ENCODE results near the gene RBMS2.
A peak's percentile ranks its signal among the peaks of the same experiment; 100 is the strongest.

RBMS2 gene

DNA sequence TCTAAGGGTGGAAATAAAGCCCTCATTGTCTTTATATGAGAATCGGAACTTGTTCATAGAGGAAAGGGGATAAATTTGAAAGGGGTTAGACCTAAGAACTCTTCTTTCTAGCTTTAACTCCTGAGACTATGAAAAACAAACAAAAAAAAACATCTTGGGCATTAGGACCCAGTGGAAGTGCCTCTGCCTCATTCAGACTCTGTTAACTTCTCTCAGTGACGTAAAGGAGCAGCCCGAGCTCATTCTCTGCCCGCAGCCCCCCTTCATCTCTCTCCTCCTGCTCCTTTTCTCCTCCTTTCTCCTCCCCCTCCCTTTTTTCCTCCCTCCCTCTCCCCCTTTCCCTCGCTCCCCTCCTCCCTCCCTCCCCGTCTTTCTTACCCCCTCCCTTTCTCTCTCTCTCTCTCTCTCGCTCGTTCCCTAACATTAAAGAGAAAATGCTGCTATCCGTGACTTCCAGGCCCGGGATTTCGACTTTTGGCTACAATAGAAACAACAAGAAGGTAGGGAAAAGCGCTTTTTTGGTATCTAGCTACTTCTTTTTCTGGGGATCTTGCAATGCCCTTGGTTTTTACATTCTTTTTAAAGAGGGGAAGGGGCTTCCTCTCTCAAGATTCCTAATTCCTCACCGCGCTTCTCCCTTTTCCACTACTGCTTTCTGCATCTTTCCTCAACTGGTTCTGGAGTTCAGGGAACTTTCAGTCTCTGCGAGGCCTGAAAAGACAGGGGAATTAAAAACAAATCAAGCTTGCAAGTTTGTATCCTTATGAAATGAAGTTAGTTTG lies at the start of gene RBMS2:
RBMS2 (plus strand) TSS at position 231 of the 782 bp plus-strand sequence; CDS start at position 435, 204 bp downstream.
- peak within 1 kb of the TSS; percentile 91 for H3K4me3 ChIP-seq (ENCODE audit: low read depth, low read length)

DNA sequence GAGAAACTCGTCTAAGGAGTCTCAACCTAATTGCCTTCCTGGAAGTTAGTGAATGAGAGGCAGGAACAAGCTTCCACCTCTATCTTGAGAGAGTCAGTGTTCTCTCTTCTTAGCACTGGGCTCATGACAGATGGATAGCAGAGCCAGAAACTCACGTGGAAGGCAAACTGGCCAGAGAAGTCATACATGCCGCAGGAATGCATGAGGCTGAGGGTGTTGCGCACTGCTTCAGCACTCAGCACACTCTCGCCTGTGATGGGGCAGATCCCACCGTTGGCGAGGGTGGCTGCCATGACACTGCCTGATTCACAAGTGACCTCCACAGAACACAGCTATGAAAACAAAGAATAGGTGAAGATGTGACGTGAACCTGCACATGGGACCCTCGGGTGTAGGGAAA lies 47.2 kb upstream of the RBMS2 start:
- no peak overlapping the region for H3K4me3 ChIP-seq (ENCODE audit: low read depth, low read length)
- H3K27ac ChIP-seq (ENCODE audit: low read depth, low read length) = no peak overlapping the region
- H3K27me3 ChIP-seq (ENCODE audit: insufficient read depth, low read length) = no peaks in the 10 kb centered on the region
- no peak overlapping the region for H2AFZ ChIP-seq (ENCODE audit: low read length, unreplicated experiment)
- peaks cover 7% of the 10 kb centered on the region for H3K4me1 ChIP-seq (ENCODE audit: control insufficient read depth, insufficient read depth, low read length, unreplicated experiment)
- 0 out of 2 replicates have a peak, but pooled peaks cover 3% of the 10 kb centered on the region for H3K36me3 ChIP-seq (ENCODE audit: insufficient read depth, low read length)
- H3K79me2 ChIP-seq (ENCODE audit: control insufficient read depth, insufficient read depth, low read length, unreplicated experiment) = peaks cover 16% of the 10 kb centered on the region

More for the DNA sequence above, at the start of gene RBMS2:
- no peaks in the 10 kb centered on the region for H3K27me3 ChIP-seq (ENCODE audit: insufficient read depth, low read length)
- peak within 1 kb of the TSS; percentile 89 for H3K27ac ChIP-seq (ENCODE audit: low read depth, low read length)
- peaks cover 41% of the 10 kb centered on the region for H3K4me1 ChIP-seq (ENCODE audit: control insufficient read depth, insufficient read depth, low read length, unreplicated experiment)
- H2AFZ ChIP-seq (ENCODE audit: low read length, unreplicated experiment) = peak within 1 kb of the TSS; percentile 77
- no peaks in the 10 kb centered on the region for H3K36me3 ChIP-seq (ENCODE audit: insufficient read depth, low read length)
- peaks cover 47% of the 10 kb centered on the region for H3K79me2 ChIP-seq (ENCODE audit: control insufficient read depth, insufficient read depth, low read length, unreplicated experiment)

DNA sequence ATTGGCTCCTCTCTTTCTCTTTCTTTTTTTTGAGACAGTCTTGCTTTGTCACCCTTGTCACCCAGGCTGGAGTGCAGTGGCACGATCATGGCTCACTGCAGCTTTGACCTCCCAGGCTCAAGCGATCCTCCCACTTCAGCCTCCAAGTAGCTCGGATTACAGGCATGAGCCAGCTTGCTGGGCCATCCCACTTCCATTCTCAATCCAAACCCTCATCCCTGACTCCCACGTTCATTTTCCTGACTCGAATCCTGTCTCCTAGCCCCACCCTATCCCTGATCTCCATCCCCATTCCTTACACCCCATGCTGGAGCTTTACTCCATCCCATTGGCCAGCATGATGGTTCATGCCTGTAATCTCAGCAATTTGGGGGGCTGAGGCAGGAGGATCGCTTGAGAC lies 45.5 kb upstream of the RBMS2 start:
- Histone ChIP-seq H3K36me3 (ENCODE audit: insufficient read depth, low read length) (0 out of 2 replicates have a peak, but pooled peaks cover 3% of the 10 kb centered on the region), H3K27me3 (ENCODE audit: insufficient read depth, low read length) (no peaks in the 10 kb centered on the region), H2AFZ (ENCODE audit: low read length, unreplicated experiment) (no peak overlapping the region), H3K4me1 (ENCODE audit: control insufficient read depth, insufficient read depth, low read length, unreplicated experiment) (no peaks in the 10 kb centered on the region), H3K79me2 (ENCODE audit: control insufficient read depth, insufficient read depth, low read length, unreplicated experiment) (peaks cover 3% of the 10 kb centered on the region), H3K4me3 (ENCODE audit: low read depth, low read length) (no peak overlapping the region), H3K27ac (ENCODE audit: low read depth, low read length) (no peak overlapping the region)

- H3K27me3 ChIP-seq (ENCODE audit: insufficient read depth, low read length) = no peaks in the 10 kb centered on the region
- no peaks in the 10 kb centered on the region for H3K79me2 ChIP-seq (ENCODE audit: control insufficient read depth, insufficient read depth, low read length, unreplicated experiment)
- H3K4me3 ChIP-seq (ENCODE audit: low read depth, low read length) = no peak overlapping the region
- no peaks in the 10 kb centered on the region for H3K4me1 ChIP-seq (ENCODE audit: control insufficient read depth, insufficient read depth, low read length, unreplicated experiment)
- 0 out of 2 replicates have a peak, but pooled peaks cover 2% of the 10 kb centered on the region for H3K36me3 ChIP-seq (ENCODE audit: insufficient read depth, low read length)
- no peak overlapping the region for H2AFZ ChIP-seq (ENCODE audit: low read length, unreplicated experiment)
- no peak overlapping the region for H3K27ac ChIP-seq (ENCODE audit: low read depth, low read length)
Observed at GRCh38 chr12:56476972-56477432, 44.6 kb upstream of the RBMS2 start.

- Histone ChIP-seq H3K4me1 (ENCODE audit: control insufficient read depth, insufficient read depth, low read length, unreplicated experiment) (no peaks in the 10 kb centered on the region), H2AFZ (ENCODE audit: low read length, unreplicated experiment) (no peak overlapping the region), H3K27me3 (ENCODE audit: insufficient read depth, low read length) (no peaks in the 10 kb centered on the region), H3K4me3 (ENCODE audit: low read depth, low read length) (no peak overlapping the region), H3K79me2 (ENCODE audit: control insufficient read depth, insufficient read depth, low read length, unreplicated experiment) (no peaks in the 10 kb centered on the region), H3K27ac (ENCODE audit: low read depth, low read length) (no peak overlapping the region), H3K36me3 (ENCODE audit: insufficient read depth, low read length) (no peaks in the 10 kb centered on the region)
Observed at GRCh38 chr12:56477521-56478225, 43.9 kb upstream of the RBMS2 start.

GRCh38 chr12:56479625-56480024 lies 42.0 kb upstream of the RBMS2 start:
- no peak overlapping the region for H3K27ac ChIP-seq (ENCODE audit: low read depth, low read length)
- no peaks in the 10 kb centered on the region for H3K27me3 ChIP-seq (ENCODE audit: insufficient read depth, low read length)
- no peak overlapping the region for H2AFZ ChIP-seq (ENCODE audit: low read length, unreplicated experiment)
- H3K4me3 ChIP-seq (ENCODE audit: low read depth, low read length) = no peak overlapping the region
- no peaks in the 10 kb centered on the region for H3K79me2 ChIP-seq (ENCODE audit: control insufficient read depth, insufficient read depth, low read length, unreplicated experiment)
- no peaks in the 10 kb centered on the region for H3K4me1 ChIP-seq (ENCODE audit: control insufficient read depth, insufficient read depth, low read length, unreplicated experiment)
- no peaks in the 10 kb centered on the region for H3K36me3 ChIP-seq (ENCODE audit: insufficient read depth, low read length)

- Histone ChIP-seq H3K4me1 (ENCODE audit: control insufficient read depth, insufficient read depth, low read length, unreplicated experiment) (no peaks in the 10 kb centered on the region), H3K27ac (ENCODE audit: low read depth, low read length) (no peak overlapping the region), H3K4me3 (ENCODE audit: low read depth, low read length) (no peak overlapping the region), H2AFZ (ENCODE audit: low read length, unreplicated experiment) (no peak overlapping the region), H3K27me3 (ENCODE audit: insufficient read depth, low read length) (no peaks in the 10 kb centered on the region; the same call in 1 of the 2 replicates), H3K36me3 (ENCODE audit: insufficient read depth, low read length) (no peaks in the 10 kb centered on the region), H3K79me2 (ENCODE audit: control insufficient read depth, insufficient read depth, low read length, unreplicated experiment) (no peaks in the 10 kb centered on the region)
Observed at GRCh38 chr12:56484566-56484965, 37.1 kb upstream of the RBMS2 start.

DNA sequence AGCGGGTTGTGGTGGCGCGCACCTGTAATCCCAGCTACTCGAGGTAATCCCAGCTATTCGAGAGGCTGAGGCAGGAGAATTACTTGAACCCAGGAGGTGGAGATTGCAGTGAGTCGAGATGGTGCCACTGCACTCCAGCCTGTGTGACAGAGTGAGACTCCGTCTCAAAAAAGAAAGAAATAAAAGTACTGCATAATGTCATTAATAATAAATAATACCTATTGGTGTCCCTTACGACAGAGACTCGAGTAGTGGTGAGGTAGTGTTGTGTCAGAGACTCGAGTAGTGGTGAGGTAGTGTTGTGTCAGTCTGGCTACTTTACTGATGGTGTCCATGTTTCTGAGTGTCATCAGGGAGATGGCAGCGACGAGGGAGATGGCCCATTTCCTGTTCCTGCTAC lies 34.9 kb upstream of the RBMS2 start:
- H3K4me1 ChIP-seq (ENCODE audit: control insufficient read depth, insufficient read depth, low read length, unreplicated experiment) = no peaks in the 10 kb centered on the region
- H3K27me3 ChIP-seq (ENCODE audit: insufficient read depth, low read length) = peaks cover 11% of the 10 kb centered on the region
- H3K36me3 ChIP-seq (ENCODE audit: insufficient read depth, low read length) = no peaks in the 10 kb centered on the region
- no peaks in the 10 kb centered on the region for H3K79me2 ChIP-seq (ENCODE audit: control insufficient read depth, insufficient read depth, low read length, unreplicated experiment)
- no peak overlapping the region for H3K27ac ChIP-seq (ENCODE audit: low read depth, low read length)
- H2AFZ ChIP-seq (ENCODE audit: low read length, unreplicated experiment) = no peak overlapping the region
- no peak overlapping the region for H3K4me3 ChIP-seq (ENCODE audit: low read depth, low read length)

DNA sequence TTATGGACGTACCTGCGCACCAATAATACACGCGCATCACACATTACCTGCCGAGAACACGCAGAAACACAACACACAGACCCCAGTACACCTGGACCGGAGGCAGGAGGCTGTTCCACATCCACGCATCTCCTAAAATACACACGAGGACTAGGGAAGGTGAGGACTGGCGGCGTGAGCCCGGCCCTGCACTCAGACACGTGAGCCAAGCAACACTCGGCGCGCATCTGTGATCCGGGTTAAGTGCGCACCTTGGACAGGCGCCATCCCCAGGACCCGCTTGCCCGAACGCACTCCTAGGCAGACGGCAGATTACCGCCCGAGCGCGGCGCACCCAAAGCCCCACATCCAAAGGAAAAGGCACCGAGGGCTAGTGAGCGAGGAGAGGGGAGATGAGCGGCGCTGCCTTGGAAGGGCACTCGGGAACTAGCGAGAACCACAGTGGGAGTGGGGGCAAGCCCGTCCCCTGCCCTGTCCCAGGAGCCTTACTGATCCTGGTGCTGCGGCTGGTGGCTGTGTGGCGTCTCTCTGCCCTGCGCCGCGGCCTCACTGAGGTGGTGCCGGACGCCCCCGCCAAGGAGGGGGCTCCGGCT lies 34.1 kb upstream of the RBMS2 start:
- Histone ChIP-seq H3K36me3 (ENCODE audit: insufficient read depth, low read length) (no peaks in the 10 kb centered on the region), H3K27me3 (ENCODE audit: insufficient read depth, low read length) (peaks cover 17% of the 10 kb centered on the region), H3K4me1 (ENCODE audit: control insufficient read depth, insufficient read depth, low read length, unreplicated experiment) (no peaks in the 10 kb centered on the region), H3K27ac (ENCODE audit: low read depth, low read length) (no peak overlapping the region), H2AFZ (ENCODE audit: low read length, unreplicated experiment) (peak overlapping the region; percentile 49), H3K79me2 (ENCODE audit: control insufficient read depth, insufficient read depth, low read length, unreplicated experiment) (no peaks in the 10 kb centered on the region), H3K4me3 (ENCODE audit: low read depth, low read length) (peak overlapping the region; percentile 73)

- no peaks in the 10 kb centered on the region for H3K4me1 ChIP-seq (ENCODE audit: control insufficient read depth, insufficient read depth, low read length, unreplicated experiment)
- H3K36me3 ChIP-seq (ENCODE audit: insufficient read depth, low read length) = no peaks in the 10 kb centered on the region
- peaks cover 19% of the 10 kb centered on the region for H3K27me3 ChIP-seq (ENCODE audit: insufficient read depth, low read length)
- H3K27ac ChIP-seq (ENCODE audit: low read depth, low read length) = no peak within 1 kb of the TSS
- no peaks in the 10 kb centered on the region for H3K79me2 ChIP-seq (ENCODE audit: control insufficient read depth, insufficient read depth, low read length, unreplicated experiment)
- peak within 1 kb of the TSS; percentile 49 for H2AFZ ChIP-seq (ENCODE audit: low read length, unreplicated experiment)
- H3K4me3 ChIP-seq (ENCODE audit: low read depth, low read length) = peak within 1 kb of the TSS; percentile 73
Observed at GRCh38 chr12:56488041-56488955, 33.3 kb upstream of the RBMS2 start, which contains the start of gene GLS2. TSS of gene GLS2 (minus strand) at chr12:56488161. CDS start at chr12:56488118, 43 bp downstream.

Measured in ACC112 (cell line).